NCI-H2107 treated with DMSO at 0.1 percent for 48 hours (cell line): ENCODE data around the gene SORCS2.

ENCODE experiments used
- DNase-seq: peaks from one replicate; lab custom pipeline; 2025; ENCODE audit not compliant: unreplicated experiment; lab: John Stamatoyannopoulos, UW

Gene SORCS2

DNA sequence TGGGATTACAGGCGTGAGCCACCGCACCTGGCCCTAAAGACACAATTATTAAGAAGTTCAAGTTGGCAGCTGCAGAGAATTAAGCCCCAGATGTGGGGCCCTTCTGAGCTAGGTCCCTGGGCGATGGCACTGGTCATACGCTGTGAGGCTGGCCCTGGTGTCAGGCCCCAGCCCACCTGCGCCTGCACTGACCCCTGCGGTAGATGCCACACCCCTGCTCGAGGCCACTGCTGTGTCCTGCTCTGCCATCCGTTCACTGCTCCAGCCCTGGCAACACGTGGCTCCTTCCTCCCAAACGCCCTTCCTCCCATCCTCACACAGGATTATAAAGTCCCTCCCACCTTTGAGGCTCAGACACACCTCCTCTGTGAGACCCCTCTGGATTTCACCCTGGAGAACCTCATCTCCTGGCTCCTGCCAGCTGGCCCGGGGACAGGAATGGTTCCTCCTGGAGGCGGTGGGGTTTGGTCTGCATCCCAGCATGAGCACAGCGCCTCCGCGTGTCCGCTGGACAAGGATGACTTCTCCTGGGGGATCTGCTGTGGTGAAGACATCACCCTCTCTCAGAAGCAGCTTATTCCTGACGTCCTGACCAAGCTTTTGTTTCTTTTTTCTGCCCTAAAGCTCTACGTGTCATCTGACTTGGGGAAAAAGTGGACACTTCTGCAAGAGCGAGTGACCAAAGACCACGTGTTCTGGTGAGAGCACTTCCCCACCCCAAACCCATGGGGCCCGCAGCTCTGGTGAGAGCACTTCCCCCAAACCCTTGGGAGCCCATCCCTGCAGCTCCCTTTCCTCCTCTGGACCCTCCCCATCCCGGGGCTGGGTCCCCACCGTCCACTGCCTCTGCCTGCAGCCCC lies 461.4 kb downstream of the SORCS2 start:
- no peak for DNase-seq

DNA sequence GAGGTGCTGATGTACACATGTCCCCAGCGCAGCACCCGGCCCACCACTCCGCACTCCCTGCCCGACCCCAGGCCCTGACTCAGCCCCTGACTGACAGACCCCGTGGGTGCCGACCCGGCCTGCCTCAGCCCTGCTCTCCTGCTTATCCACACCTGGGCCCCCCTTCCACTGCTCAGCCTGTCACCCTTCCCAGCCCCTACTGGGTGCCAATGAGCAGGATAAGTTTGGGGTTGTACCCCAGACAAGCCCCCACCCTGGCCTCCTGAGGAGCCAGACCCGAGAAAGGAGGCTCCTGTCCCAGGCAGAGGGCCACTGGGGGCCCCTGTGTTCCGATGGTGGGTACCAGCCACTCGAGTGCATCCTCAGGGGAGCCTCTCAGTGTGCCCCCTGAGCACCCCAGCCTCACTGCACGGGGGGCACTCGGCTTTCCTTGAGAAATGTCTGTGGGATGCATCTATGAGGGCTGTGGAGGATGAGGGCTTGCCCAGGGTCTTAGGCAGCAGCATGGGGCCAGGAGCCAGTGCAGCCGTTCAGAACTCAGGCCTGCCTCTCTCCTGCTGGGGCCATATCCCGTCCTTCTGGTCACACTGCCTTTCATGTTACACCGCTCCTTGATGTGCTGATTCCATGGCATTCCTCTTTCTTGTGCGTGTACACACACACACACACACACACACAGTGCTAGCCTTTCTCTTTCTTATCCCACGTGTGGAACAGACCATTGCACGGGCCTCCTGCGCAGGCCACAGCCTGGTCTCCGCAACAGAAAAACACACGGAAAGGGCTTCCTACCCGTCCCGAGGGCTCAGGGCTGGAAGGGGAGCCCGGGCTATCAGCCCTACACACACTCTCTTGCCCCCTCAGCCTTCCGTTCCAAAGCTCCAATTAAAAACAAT lies 462.5 kb downstream of the SORCS2 start:
- DNase-seq, result no peak

- DNase-seq, result no peak
Observed at GRCh38 chr4:7655511-7656243, 463.3 kb downstream of the SORCS2 start.

GRCh38 chr4:7656244-7656800 lies 464.0 kb downstream of the SORCS2 start:
- DNase-seq, result no peak

DNA sequence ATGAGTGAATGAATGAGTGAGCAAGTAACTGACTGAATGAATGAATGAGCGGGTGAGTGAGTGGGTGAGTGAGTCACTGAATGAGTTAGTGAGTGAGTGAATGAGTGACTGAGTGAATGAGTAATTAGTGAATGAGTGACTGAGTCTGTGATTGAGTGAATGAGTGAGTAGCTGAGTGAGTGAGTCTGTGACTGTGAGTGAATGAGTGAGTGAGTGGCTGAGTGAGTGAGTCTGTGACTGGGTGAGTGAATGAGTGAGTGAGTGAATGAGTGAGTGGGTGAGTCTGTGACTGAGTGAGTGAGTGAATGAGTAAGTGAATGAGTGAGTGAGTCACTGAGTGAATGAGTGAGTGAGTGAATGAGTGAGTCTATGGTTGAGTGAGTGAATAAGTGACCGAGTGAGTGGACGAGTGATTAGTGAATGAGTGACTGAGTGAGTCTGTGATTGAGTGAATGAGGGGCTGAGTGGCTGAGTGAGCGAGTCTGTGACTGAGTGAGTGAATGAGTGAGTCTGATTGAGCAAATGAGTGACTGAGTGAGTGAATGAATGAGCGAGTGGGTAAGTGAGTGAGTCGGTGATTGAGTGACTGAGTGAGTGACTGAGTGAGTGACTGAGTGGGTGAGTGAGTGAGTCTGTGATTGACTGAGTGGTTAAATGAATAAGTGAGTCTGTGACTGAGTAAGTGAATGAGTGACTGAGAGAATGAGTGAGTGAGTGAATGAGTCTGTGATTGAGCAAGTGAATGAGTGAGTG lies 465.4 kb downstream of the SORCS2 start:
- no peak for DNase-seq

DNA sequence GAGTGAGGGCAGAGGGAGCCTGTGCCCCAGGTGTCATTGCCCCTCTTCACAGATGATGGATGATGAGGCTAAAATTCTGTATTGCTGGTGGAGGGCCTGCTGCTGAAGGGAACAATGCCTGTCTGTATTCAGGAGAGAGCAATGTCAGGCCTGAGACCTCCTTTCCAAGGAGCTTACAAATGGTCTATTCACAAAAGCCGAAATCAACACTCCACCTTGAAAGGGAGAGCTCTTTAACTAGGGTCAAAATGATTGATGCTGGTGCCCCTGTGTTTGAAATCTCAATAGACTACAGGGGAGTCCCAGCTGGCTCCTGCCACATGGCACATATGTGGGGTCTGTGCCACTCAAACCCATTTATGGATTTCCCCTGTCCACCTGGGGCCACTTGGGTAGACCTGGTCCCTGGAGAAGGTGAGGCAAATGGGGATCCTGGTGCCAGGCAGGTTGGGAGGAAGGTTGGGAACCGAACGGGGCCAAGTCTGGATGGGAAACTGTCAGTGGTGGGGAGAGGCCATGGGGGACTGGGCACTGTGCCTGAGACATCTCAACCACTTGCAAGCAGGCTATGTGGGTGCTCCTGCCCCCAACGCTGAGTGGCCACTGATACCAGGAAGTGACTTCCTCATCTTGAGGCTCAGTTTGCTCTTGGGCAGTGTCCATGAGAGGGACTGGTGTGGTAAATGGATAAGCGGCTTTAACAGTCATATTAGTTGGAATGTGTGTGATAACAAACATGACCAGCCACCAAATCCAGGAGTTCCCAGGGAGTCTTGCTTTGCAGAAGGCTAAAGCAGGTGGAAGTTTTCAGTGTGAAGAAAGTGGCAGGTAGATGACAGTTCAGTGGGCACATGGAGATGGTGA lies 466.2 kb downstream of the SORCS2 start:
- no peak for DNase-seq

DNA sequence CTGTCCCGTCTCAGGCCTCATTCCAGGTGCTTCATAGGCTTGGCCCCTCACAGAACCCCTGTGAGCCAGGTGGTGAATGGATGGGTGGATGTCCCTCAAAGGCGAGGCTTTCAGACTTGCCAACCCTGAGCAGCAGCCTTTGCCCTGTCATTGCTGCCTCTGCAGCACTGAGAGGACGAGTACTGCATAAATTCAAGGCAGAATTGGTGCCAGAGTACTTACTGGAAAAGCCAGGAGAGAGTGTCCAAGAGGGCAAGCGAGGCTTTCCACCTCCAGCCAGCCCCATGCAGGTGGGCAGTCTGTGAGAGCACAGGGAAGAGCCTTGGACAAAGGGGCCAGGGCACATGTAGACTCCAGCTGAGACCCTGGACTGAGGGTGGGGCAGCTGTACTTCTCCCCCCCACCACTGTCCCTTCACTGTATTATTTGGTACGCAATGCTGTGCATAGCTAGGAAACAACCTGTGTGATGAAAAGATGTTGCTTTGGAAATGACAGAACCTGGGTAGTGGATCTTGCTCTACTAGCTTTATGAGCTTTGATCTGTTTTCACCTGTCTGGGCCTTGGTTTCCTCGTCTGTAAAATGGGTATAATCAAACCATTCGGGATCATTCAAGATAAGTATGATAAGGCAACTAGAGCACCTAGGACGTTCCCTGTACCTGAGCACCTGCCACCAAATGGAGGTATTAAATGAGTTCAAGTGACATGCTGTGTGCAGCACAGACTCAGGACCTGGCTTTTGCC lies 467.3 kb downstream of the SORCS2 start:
- DNase-seq, result no peak

DNA sequence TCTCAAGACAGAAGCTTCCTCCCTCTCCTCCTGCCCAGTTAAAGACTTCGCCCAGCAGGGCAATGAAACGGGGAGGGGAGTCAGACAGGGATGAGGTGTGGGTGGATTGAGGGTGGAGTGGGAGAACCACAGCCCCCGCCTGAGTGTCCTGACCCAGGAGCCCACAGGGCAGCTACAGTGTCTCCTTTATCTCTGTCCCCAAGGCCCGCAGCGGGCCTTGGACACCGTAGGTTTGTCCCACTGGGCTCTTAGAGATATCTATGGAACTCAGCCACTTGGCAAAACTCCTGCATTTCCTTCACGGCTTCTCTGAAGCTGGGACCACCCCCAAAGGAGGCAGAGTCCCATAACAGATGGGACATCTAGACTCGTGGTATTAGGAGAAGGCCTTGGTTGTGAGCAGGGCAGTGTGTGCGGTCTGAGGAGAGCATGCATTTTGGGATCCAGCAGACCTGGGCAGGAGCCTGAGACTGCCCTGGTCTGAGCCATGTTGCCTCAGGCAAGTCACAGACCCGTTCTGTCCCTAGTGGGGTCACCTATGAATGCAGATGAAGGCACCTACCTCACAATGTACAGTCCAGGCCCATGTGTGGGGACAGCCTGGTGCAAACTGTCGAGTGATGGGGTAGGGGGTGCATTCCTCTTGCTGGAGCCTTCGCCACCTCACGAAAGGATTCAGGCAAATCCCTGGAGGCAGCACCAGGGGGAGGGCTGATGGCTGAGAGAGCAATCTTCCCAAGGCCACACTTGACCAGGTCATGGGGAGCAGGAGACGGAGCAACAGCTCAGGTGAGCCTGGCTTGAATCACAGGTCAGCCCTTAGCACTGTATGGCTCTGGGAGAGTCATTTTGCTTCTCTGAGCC lies 468.1 kb downstream of the SORCS2 start:
- DNase-seq, result no peak

DNA sequence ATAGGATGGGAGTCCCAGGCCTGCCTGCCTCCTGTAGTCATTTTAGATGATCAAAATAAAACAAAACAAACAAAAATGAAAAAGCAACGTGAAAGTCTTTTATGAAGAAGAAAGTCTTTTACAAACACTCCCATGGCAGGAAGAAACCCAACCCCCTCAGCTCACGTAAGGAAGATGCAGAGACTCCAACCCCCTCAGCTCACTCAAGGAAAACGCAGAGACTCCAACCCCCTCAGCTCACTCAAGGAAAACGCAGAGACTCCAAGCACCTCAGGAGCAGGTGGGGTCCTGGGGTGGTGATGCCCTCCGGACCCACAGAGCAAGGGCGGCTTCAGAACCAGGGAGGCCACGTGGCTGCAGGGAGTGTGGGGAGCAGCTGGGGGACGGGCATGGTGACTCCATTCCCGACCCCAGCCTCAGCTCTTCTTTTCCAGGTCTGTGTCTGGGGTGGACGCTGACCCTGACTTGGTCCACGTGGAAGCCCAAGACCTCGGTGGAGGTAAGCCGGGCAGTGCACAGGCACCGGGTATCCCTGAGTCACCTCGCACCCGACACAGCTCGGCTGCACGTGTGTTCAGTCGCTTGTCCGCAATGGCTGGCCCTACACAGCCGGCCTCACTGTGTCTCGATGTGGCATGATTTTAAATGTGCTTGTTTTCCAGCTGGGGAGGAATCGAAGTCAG lies 468.9 kb downstream of the SORCS2 start:
- no peak for DNase-seq

DNA sequence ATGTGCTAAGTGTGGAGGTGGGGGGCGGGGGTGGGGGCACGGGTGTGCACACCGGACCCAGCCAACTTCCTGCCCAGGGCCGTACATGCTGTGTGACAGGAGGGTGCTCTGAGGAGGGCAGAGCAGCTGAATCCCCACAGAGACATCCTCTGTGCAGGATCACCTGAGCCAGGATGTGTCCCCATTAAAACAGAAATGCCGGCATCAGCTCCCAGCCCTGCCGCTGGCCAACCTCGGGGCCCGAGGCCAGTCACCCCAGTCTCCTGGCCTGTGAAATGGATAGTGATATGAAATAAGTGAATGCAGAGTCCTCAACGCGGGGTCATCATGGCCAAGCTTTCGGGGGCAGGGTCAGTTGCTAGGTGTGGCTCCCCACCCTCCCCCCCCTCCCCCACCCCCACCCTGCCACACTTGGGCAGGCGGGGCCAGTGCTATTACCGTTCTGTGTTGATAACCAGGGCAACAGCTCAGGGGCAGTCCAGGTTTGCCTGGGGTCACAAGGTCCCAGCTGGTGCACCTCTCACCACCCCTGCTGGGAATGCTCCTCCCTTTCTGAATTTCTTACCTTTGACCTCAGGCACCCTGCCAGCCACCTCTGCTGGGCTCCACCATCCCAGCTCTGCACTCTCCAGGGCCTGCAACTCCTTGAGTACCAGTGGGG lies 469.6 kb downstream of the SORCS2 start:
- no peak for DNase-seq

- DNase-seq, result no peak
Observed at GRCh38 chr4:7662507-7662846, 470.1 kb downstream of the SORCS2 start.

DNA sequence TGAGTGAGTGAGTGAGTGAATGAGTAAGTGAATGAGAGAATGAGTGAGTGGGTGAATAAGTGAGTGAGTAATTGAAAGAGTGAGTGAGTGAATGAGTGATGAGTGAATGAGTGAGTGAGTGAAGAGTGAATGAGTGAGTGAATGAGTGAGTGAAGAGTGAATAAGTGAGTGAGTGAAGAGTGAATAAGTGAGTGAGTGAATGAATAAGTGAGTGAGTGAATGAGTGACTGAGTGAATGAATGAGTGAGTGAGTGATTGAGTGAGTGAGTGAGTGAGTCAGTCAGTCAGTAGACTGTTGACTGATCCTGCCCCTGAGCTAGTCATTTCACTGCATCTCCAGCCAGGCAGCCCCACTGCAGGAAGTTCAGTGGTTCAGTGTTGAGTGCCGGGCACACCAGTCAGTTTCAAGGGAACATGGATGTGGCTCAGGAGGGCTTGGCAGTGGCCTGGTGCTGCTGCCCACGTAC lies 470.8 kb downstream of the SORCS2 start:
- DNase-seq, result no peak

- no peak for DNase-seq
Observed at GRCh38 chr4:7664106-7664505, 471.8 kb downstream of the SORCS2 start.

- no peak for DNase-seq
Observed at GRCh38 chr4:7665321-7665720, 473.0 kb downstream of the SORCS2 start.

GRCh38 chr4:7666011-7666410 lies 473.7 kb downstream of the SORCS2 start:
- DNase-seq, result no peak

DNA sequence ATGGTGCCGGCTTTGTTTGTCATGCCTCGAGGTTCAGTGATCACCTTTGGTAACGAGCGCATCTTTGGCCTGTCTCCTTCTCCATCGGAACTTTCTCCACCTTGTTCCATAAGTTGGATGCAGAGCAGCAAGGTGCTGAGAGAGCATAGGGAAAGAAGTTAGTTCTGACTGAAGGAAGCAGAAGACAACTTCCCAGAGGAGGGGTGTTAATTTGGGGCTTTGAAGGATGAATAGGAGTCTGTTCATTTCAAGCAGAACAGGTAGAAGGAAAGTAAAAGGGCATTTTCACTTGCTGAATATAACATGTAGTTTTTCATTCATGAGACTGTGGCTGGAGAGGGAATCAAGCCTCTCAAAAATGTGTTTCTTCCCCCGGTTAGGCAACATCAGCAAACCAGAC lies 474.4 kb downstream of the SORCS2 start:
- DNase-seq, result no peak

GRCh38 chr4:7668271-7668670 lies 475.9 kb downstream of the SORCS2 start:
- no peak for DNase-seq
